NCI-H748 treated with DMSO at 0.1 percent for 48 hours (cell line): ENCODE data around the gene CYFIP2.
A peak's percentile ranks its signal among the peaks of the same experiment; 100 is the strongest.

Experiments used
- DNase-seq: peaks from one replicate; lab custom pipeline; 2025; lab: John Stamatoyannopoulos, UW

The CYFIP2 gene

GRCh38 chr5:157324237-157324636 is 58.3 kb downstream of the CYFIP2 start:
- no peak for DNase-seq

DNA sequence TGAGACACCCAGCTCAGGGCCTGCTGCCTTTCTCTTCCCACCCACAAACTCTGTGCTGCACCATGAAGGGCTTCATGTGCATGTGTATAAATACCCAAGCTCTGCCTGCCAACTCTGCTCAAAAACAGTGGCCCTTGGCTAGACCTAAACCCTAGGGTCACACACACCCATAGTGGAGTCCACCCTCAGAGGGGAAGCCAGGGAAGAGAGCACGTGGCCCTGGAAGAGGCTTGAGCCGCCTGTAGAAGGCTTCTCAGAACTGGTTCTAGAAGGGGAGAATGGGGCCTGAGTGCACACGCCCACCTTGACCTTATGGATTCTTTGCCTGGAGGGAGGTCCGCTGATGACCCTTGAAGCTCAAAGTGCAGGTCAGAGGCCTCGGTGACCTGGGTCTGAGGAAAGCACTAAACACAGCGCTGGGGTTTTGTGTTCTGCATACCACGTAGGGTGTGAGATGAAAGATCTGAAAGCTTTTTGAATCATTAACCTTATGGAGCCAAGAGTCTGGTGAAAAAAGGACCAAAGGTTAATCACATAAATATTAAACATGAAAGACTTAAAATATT is 60.6 kb downstream of the CYFIP2 start:
- DNase-seq, result no peak

DNA sequence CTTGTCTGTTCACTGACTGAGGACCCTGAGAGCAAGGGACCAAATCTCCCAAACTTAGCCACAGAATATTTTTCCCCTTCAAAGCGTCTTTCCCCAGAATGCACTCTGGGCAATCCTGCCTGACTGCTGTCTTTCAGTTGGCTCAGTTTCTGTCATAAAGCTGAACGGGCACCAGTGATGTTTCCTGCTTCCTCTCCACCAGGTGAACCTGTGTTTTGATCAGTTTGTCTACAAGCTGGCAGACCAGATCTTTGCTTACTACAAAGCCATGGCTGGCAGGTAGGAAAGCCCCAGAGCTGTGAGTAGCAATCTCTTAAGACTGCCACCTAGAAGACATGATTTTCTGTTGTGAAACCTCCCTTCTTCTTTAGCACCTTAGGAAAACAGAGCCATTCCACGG is 61.8 kb downstream of the CYFIP2 start:
- no peak for DNase-seq

DNA sequence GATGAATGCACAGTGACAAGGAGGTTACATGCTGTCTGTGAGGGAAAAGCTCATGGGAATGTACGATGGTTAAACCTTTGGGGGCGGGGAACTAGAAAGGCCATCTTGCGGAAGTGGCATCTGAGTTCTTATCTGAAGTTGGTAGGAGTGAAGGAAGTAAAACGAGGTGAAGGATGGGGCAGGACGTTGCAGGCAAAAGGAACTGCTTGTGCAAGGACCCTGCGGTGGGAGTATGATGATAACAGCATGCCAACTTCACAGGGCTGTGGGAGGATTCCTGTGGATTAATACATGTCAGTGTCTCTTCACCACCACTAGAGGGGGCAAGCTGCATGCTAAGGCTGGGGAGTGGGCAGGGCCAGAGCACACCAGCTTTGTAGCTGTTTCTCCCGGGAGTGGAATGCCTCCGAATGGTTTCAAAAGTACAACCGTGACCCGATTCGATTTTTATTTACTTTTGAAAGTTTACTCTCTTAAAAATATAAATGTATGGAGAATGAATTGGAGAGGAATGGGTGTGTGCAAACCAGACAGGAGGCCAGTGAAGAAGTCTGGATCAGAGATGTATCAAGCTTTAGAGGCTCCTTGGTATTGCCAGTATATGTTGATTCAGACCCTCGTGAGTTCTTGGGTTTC is 62.5 kb downstream of the CYFIP2 start:
- DNase-seq, result peak; percentile 37

DNA sequence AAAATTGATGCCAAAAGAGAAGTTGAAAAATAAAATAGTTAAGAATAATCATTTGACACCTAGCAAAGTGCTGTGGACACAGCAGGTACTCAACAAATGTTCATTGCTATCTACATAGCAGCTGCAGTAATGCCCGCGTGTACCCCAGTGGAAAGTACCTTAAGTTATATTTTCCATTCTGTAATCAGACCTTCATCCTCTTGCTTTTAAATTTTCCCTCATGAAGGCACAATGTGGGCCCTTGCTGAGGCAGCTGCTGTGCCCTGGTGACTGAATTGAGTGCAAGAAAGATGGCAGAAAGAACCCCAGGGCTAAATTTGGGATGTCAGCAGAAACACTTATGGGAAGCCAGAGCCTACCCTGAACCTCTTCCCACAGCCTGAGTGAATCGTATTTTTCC is 65.9 kb downstream of the CYFIP2 start:
- no peak for DNase-seq

DNA sequence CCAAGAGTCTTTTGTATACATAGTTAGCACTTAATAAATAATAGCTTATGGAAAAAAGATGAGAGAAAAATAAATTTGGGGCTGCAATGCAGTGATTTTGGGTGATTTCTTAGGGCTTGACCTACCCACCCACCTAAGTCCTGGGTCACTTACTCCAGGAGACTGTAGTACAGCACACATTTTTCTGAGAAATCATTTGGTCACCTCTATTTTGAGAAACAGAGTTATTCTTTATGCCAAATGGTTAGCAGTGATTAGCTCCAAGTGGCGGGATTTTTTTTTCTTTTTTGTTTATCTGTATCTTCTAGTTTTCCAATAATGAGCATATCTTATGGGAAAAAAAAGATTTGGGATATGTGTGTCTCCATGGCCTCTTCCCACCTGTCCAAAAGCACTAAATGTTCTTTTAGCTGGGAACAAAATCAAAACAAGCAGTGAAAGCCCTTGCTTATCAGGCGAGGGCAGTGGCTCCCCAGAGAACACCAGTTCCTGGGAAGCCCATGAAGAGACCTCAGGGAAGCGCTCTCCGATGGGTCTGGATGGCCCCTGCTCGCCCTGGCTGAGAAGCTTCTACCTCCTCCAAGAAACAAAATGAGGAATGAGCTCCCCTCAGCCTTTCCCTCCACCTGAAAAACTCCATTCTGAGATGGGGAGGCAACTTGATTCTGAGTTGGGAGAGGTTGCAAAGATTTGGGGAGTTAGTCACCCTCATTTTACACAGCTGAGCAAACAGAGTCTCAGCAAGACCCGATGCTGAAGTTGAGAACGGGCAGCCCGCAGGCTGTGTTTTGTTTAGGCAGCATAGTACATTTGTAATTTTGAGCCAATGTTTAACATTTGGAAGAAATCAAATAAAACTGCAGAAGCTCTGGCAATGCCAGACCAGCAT is 69.9 kb downstream of the CYFIP2 start:
- no peak for DNase-seq

- DNase-seq, result no peak
Observed at GRCh38 chr5:157336423-157336744, 70.5 kb downstream of the CYFIP2 start.

GRCh38 chr5:157339409-157339808 is 73.5 kb downstream of the CYFIP2 start:
- DNase-seq, result no peak

GRCh38 chr5:157342822-157343402 is 77.0 kb downstream of the CYFIP2 start:
- DNase-seq, result no peak

- no peak for DNase-seq
Observed at GRCh38 chr5:157343842-157344790, 78.2 kb downstream of the CYFIP2 start.

DNA sequence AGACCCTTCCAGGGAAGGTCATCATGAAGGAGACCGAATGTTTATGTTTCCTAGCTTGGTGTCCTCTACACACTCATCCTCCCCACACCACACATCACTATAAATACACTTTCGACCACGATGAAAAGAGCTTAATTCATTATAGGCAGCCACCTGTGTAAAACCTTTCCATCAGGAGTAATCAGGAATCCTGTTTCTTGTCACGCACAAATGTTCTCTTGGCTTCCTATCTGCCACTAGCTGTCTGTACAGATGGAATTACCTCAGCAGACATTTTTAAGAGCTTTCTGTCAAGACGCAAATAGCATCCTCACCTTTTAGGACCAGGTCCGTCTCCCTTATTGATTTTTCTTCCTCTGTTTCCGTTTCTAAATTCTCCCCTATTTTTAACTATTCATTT is 79.1 kb downstream of the CYFIP2 start:
- no peak for DNase-seq

- no peak for DNase-seq
Observed at GRCh38 chr5:157345485-157345884, 79.6 kb downstream of the CYFIP2 start.

DNA sequence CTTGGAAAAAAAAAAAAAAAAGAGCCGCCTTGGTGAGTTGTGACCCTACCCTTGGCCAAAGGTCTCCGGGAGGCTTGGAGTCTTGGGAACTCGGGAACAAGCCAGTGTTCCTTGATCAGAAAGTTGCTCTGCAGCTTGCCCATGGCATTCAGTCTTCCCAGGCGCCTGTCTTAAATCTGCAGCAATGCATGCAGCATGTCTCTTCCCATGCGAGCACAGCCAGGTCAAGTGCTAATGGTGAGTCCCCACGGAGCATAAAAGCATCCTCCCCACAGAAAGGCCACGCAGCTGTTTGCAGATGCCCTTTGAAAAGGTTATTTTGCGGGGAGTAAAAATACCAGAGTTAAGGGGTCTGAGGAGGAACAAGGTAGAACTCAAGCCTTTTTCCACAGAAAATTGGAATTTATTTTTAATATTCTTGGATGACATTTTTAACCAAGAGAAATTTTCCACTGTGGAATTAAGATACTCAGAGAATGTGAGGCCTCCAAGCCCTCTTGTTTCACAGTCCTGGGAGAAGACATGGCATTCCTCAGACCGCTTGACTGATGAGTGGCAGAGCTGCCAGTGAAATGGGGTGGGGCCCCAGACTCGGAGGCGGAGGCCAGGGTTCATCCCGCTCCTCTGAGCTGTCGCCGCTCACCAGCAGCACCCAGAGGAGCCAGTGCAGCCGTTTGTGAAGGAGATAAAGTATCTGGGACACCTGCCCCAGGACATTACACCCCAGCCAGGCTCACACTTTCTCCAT is 81.6 kb downstream of the CYFIP2 start:
- DNase-seq, result no peak

DNA sequence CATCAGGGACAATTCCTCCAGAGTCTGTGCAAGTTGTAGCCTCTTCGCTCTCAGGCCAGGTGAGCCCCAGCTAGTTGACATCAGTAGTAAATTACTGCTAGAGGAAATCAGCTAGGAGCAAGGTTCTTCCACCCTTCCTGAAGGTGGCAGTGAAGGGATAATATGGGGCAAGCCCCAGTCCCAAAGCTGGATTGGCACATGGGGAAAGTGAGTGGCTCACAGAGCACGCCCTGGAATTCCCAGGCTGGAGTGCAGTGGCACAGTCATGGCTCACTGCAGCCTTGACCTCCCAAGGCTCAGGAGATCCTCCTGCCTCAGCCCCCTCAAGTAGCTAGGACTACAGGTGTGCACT is 82.1 kb downstream of the CYFIP2 start:
- DNase-seq, result no peak

DNA sequence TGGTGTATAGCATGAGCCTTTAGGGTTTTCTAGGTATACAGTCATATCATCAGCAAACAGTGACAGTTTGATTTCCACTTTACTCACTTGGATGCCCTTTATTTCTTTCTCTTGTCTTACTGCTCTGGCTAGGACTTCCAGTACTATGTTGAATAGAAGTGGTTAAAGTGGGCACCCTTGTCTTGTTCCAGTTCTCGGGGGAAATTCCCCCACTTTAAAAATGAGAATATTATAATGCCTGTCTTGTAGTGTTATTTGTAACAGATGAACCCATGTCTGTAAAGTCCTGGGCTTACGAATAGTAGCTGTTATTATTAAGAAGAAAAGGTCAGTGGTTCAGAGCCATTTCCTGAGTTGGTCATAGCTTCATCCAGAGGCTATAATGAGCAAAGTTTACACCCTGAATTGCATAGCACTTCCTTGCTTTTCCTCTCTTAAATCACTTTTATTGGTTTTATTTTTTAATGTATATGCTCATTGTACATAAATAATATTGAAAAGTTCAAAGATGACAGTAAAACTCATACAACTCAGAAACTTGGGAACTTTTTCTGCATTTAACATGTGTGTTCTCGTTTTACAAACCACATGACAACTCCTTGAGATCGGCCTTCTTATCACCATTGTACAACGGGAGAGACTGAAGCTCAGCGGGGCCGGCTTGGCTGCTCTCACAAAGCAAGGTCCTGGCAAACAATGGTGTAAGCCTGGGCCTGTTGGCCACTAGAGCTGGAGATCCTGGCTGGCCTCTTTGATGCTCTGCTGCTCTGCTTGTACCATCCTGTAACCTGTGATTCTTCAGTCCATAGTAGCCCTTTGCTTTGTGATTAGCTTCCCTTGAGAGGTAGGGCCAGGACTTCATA is 85.2 kb downstream of the CYFIP2 start:
- no peak for DNase-seq

GRCh38 chr5:157351802-157352092 is 85.8 kb downstream of the CYFIP2 start:
- DNase-seq, result no peak

DNA sequence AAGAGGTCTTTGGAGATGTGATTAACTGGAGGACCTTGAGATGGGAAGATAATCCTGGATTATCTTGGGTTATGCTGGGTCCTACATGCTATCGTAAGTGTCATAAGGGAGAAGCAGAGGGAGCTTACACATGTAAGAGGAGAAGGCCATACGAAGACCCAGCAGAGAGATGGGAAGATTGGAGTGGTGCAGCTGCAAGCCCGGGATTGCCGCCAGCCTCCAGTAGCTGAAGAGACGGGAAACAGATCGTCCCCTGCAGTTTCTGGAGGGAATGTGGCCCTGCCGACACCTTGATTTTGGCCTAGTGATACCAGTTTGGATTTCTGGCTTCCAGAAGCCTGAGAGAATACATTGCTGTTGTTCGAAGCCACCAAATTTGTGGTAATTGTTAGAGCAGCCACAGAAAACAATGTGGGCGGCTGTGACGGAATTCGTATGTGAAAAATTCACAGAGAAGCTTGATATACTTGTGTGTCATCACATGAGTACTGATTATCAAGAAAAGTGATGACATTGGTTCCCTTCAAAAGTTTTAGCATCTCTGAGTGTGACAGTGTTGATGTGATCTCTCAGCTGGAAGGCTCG is 86.9 kb downstream of the CYFIP2 start:
- DNase-seq, result no peak

GRCh38 chr5:157354800-157355199 is 88.9 kb downstream of the CYFIP2 start:
- DNase-seq, result no peak

DNA sequence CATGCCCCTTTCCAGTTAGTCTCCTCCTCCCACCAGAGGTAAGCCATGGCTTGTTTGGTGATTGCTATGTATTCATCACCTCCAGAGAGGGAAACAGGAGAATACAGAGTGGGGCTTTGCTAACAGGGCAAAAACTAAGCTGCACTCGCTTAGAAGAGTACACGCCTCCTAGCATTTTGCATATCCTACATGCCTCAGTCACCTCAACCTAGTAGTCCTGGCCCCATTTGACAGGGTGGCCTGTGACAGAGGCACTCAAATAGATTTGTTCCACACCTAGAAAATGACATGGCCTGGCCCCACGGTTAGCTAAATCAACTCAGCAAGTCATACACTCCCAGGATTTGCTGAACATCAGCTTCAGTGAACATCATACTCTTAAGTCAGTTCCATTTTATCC is 90.7 kb downstream of the CYFIP2 start:
- DNase-seq, result no peak

DNA sequence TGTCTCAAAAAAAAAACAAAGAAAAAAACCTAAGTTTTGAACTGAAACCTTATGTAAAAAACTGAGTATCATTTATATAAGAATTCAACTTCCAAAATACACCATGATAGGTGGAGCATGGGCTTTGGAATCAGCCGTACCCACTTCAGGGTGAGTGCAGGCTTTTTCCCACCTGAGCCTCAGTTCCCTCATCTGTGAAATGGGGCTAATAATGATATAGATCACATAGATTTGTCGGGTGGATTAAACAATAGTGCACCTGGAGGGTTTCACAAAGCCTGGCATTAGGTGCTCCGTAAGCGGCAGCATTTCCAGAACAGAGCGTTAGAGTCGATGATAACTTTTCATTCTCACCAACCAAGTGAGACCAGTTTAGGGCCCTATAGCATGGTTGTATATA is 91.9 kb downstream of the CYFIP2 start:
- no peak for DNase-seq
